Pulmonary artery endothelial cell (primary cell): ENCODE measurements around the gene MGST3. TPM values are rescaled to one million over a fixed set of nuclear protein-coding genes. Genes with fewer than 3 reads are reported as not detected.
"Not testable (repeated sequence)": the region's sequence is repeated elsewhere in the genome, so short reads cannot be mapped to it uniquely, and the experiment has no call there.

ENCODE experiments used
- DNase-seq: peaks from one replicate; pipeline ENCODE4 v3.0.0-alpha.2; 2011; ENCODE audit warnings: low read depth, low spot score
- total RNA-seq: library from RNA; depleted of rRNA; stranded (reverse); fragments of >200 nt; gene quantifications from 2 replicates; pipeline ENCODE4 v1.2.3, GENCODE V29; 2014

The MGST3 gene
- total RNA-seq, 1 donor from 2014 or later: 204 TPM

GRCh38 chr1:165629151-165629550 is 1.9 kb upstream of the MGST3 start:
- no peak for DNase-seq

GRCh38 chr1:165629848-165630628 is 996 bp upstream of the MGST3 start:
- no peak for DNase-seq

GRCh38 chr1:165631342-165632151 is 513 bp downstream of the MGST3 start:
- DNase-seq: peak; percentile 48

- no peak for DNase-seq
Observed at GRCh38 chr1:165632152-165632469, 1.1 kb downstream of the MGST3 start.

GRCh38 chr1:165632491-165632890 is 1.5 kb downstream of the MGST3 start:
- DNase-seq: no peak

GRCh38 chr1:165633614-165634013 is 2.6 kb downstream of the MGST3 start:
- DNase-seq: no peak

- no peak for DNase-seq
Observed at GRCh38 chr1:165634154-165634921, 3.3 kb downstream of the MGST3 start.

- no peak for DNase-seq
Observed at GRCh38 chr1:165635329-165635728, 4.3 kb downstream of the MGST3 start.

- DNase-seq: no peak
Observed at GRCh38 chr1:165635823-165636222, 4.8 kb downstream of the MGST3 start.

- DNase-seq: peak; percentile 64
Observed at GRCh38 chr1:165637427-165637826, 6.4 kb downstream of the MGST3 start.

GRCh38 chr1:165638211-165638610 is 7.2 kb downstream of the MGST3 start:
- not testable (repeated sequence) for DNase-seq

GRCh38 chr1:165639821-165640623 is 9.0 kb downstream of the MGST3 start:
- no peak for DNase-seq

GRCh38 chr1:165641231-165641987 is 10.4 kb downstream of the MGST3 start:
- no peak for DNase-seq

GRCh38 chr1:165644064-165644735 is 13.2 kb downstream of the MGST3 start:
- DNase-seq: no peak

- DNase-seq: no peak
Observed at GRCh38 chr1:165645654-165646366, 14.8 kb downstream of the MGST3 start.

- no peak for DNase-seq
Observed at GRCh38 chr1:165647517-165647916, 16.5 kb downstream of the MGST3 start.

- DNase-seq: no peak
Observed at GRCh38 chr1:165647970-165648369, 16.9 kb downstream of the MGST3 start.

GRCh38 chr1:165648919-165649572 is 18.0 kb downstream of the MGST3 start:
- DNase-seq: no peak
